GM23338 (cell line): ENCODE data around the gene EIF5A2. TPM values are rescaled to one million over a fixed set of nuclear protein-coding genes. Genes with fewer than 3 reads are reported as not detected.

Experiments used
- ATAC-seq: fragments of 200-7000 bp; cut with Tn5 transposase; 3 replicates; pipeline ENCODE4 v1.9.1; 2020
- DNase-seq: peaks from one replicate; pipeline ENCODE4 v3.0.0-alpha.2; 2015; ENCODE audit warnings: low spot score
- H2AFZ ChIP-seq: fragments of 200-600 bp; sonication (generic); 2 replicates; pipeline ENCODE4 v1.8.0; 2016; ENCODE audit warnings: antibody characterized with exemption, mild to moderate bottlenecking, moderate library complexity
- H3F3A ChIP-seq: fragments of 200-600 bp; sonication (generic); replicated peaks from 2 replicates; pipeline ENCODE4 v1.8.0; 2017; ENCODE audit warnings: antibody characterized with exemption, mixed run types, low read depth
- H3K27ac ChIP-seq: fragments of 200-600 bp; sonication (generic); 2 replicates; pipeline ENCODE4 v1.6.1; 2016; ENCODE audit warnings: low read depth
- H3K27me3 ChIP-seq: fragments of 200-600 bp; sonication (generic); 2 replicates; pipeline ENCODE4 v1.8.0; 2016; ENCODE audit warnings: mild to moderate bottlenecking, mixed run types, moderate library complexity; ENCODE audit not compliant: insufficient read depth
- H3K36me3 ChIP-seq: fragments of 200-600 bp; sonication (generic); 2 replicates; pipeline ENCODE4 v1.8.0; 2016; ENCODE audit warnings: mild to moderate bottlenecking; ENCODE audit not compliant: insufficient read depth
- H3K4me1 ChIP-seq: fragments of 200-600 bp; sonication (generic); 2 replicates; pipeline ENCODE4 v1.8.0; 2016; ENCODE audit warnings: mild to moderate bottlenecking, moderate library complexity; ENCODE audit not compliant: insufficient read depth
- H3K4me2 ChIP-seq: fragments of 200-600 bp; sonication (generic); 2 replicates; pipeline ENCODE4 v1.7.1; 2017; ENCODE audit warnings: mixed run types
- H3K4me3 ChIP-seq: fragments of 200-600 bp; sonication (generic); 2 replicates; pipeline ENCODE4 v1.6.1; 2016; ENCODE audit warnings: mixed run types
- H3K79me2 ChIP-seq: fragments of 200-600 bp; sonication (generic); replicated peaks from 2 replicates; pipeline ENCODE4 v1.8.0; 2017; ENCODE audit warnings: mild to moderate bottlenecking; ENCODE audit not compliant: insufficient read depth
- H3K9me2 ChIP-seq: fragments of 200-600 bp; sonication (generic); 2 replicates; pipeline ENCODE4 v1.8.0; 2017; ENCODE audit not compliant: insufficient read depth
- H4K20me1 ChIP-seq: fragments of 200-600 bp; sonication (generic); replicated peaks from 2 replicates; pipeline ENCODE4 v1.8.0; 2017; ENCODE audit warnings: mild to moderate bottlenecking; ENCODE audit not compliant: insufficient read depth
- H3K27ac Mint-ChIP-seq: 2 replicates; pipeline ENCODE4 v1.8.0; 2020; ENCODE audit warnings: inconsistent platforms, mild to moderate bottlenecking, moderate library complexity, mixed read lengths
- H3K27me3 Mint-ChIP-seq: 3 replicates; pipeline ENCODE4 v1.8.0; 2022; ENCODE audit warnings: low read depth, mild to moderate bottlenecking, moderate library complexity, mixed read lengths, inconsistent platforms; ENCODE audit not compliant: insufficient read depth, poor library complexity
- H3K36me3 Mint-ChIP-seq: 3 replicates; pipeline ENCODE4 v1.8.0; 2021; ENCODE audit warnings: low read depth, mild to moderate bottlenecking, inconsistent platforms, moderate library complexity, mixed read lengths
- H3K4me1 Mint-ChIP-seq: 3 replicates; pipeline ENCODE4 v1.8.0; 2020; ENCODE audit warnings: mild to moderate bottlenecking, inconsistent platforms, mixed read lengths
- H3K4me3 Mint-ChIP-seq: 3 replicates; pipeline ENCODE4 v1.8.0; 2021; ENCODE audit warnings: moderate library complexity, mild to moderate bottlenecking, inconsistent platforms, mixed read lengths
- H3K9me3 Mint-ChIP-seq: 3 replicates; pipeline ENCODE4 v1.8.0; 2020; ENCODE audit warnings: moderate library complexity, mild to moderate bottlenecking, inconsistent platforms, mixed read lengths
- CTCF ChIP-seq, 2 experiments: fragments of 200-600 bp in 1 of 2; sonication (generic) in 1 of 2; conservative IDR thresholded peaks; 2 replicates each; pipeline versions ENCODE4 v1.5.1 to v1.6.1; 2016 to 2017; ENCODE audit warnings: antibody characterized with exemption in 2 of 2, low read depth in 2 of 2, mild to moderate bottlenecking in 2 of 2, moderate library complexity in 1 of 2
- EZH2 ChIP-seq: fragments of 200-600 bp; sonication (generic); IDR thresholded peaks from one replicate; pipeline ENCODE4 v1.8.0; 2017; ENCODE audit warnings: antibody characterized with exemption, mild to moderate bottlenecking, low read depth; ENCODE audit not compliant: unreplicated experiment
- EZH2phosphoT487 ChIP-seq: fragments of 200-600 bp; sonication (generic); IDR thresholded peaks from one replicate; pipeline ENCODE4 v1.8.1; 2018; ENCODE audit warnings: antibody characterized with exemption; ENCODE audit not compliant: unreplicated experiment
- POLR2AphosphoS5 ChIP-seq: IDR thresholded peaks from 2 replicates; pipeline ENCODE4 v1.6.1; 2016; ENCODE audit warnings: antibody characterized with exemption, low read depth
- REST ChIP-seq: IDR thresholded peaks from one replicate; pipeline ENCODE4 v1.6.1; 2018; ENCODE audit warnings: antibody characterized with exemption; ENCODE audit not compliant: unreplicated experiment
- STAT1 ChIP-seq: IDR thresholded peaks from one replicate; pipeline ENCODE4 v1.6.1; 2016; ENCODE audit warnings: antibody characterized with exemption; ENCODE audit not compliant: unreplicated experiment
- ZNF114 ChIP-seq: fragments of 250-450 bp; sonication (Bioruptor Pico); IDR thresholded peaks from 2 replicates; pipeline ENCODE4 v1.5.0; 2020; ENCODE audit warnings: mild to moderate bottlenecking, moderate library complexity
- polyA plus RNA-seq: library from polyadenylated mRNA; unstranded; fragments of >200 nt; fragmentation: Nextera tagmentation; extraction: Ambion mirVana; gene quantifications from 2 replicates; pipeline ENCODE4 v1.2.1, GENCODE V29; 2016
- total RNA-seq: library from RNA; depleted of rRNA; stranded (reverse); fragments of >200 nt; shearing (Covaris generic); gene quantifications from 2 replicates; pipeline ENCODE4 v1.2.3, GENCODE V29; 2014

EIF5A2 gene
- total and polyA plus RNA-seq, 2 experiments from 2014 or later, result 5.9 to 11.7 TPM

DNA sequence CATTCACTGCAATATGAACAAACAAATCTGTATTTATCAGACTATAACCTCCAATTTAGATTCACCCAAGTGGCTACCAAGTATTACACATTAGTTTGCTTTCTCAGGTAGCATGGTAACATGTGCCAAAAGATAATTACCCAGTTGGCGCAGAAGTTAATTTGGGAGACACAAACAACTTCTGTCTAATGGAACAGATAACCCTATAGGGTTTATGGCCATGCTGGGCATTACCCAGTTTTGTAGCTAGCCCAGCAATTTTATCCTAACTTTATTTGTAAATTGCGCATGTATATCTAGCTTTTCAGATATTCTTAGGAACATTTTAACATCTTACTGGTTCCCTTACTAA, 39.2 kb downstream of the EIF5A2 start:
- no peak for TF ChIP-seq EZH2
- TF ChIP-seq POLR2AphosphoS5, result no peak
- no peak for TF ChIP-seq ZNF114 (CRISPR knock-in tag)
- no peak for TF ChIP-seq STAT1
- no peak for TF ChIP-seq CTCF (conservative IDR thresholded peaks at IDR 0.05; ENCODE audit: low read depth in 2 of 2)
- no peak for TF ChIP-seq REST
- TF ChIP-seq EZH2phosphoT487, result no peak
- peaks cover 31% of the 10 kb centered on the region for H3K36me3 ChIP-seq
- H3K4me1 ChIP-seq, result peaks cover 30% of the 10 kb centered on the region
- peak overlapping the region; percentile 100 for H3K27ac Mint-ChIP-seq
- H3K79me2 ChIP-seq, result peaks cover 26% of the 10 kb centered on the region
- peak overlapping the region; percentile 95 for H3K4me3 Mint-ChIP-seq
- H3K27me3 ChIP-seq, result no peaks in the 10 kb centered on the region
- H3K4me1 Mint-ChIP-seq, result peaks cover 25% of the 10 kb centered on the region
- H3F3A ChIP-seq, result peaks cover 49% of the 10 kb centered on the region
- H3K4me2 ChIP-seq, result peak overlapping the region; percentile 95
- peak overlapping the region; percentile 95 for H3K27ac ChIP-seq
- DNase-seq, result no peak
- H3K36me3 Mint-ChIP-seq, result peaks cover 56% of the 10 kb centered on the region
- no peak for ATAC-seq
- peaks cover 18% of the 10 kb centered on the region for H4K20me1 ChIP-seq
- peaks cover 15% of the 10 kb centered on the region for H3K27me3 Mint-ChIP-seq
- no peak overlapping the region for H2AFZ ChIP-seq
- H3K9me3 Mint-ChIP-seq, result peaks cover 2% of the 10 kb centered on the region; the same call in 1 of the 3 replicates
- peak overlapping the region; percentile 78 for H3K4me3 ChIP-seq
- no peaks in the 10 kb centered on the region for H3K9me2 ChIP-seq

- ATAC-seq (no peak), DNase-seq (no peak)
- Histone ChIP-seq H3K9me2 (no peaks in the 10 kb centered on the region), H3K79me2 (peaks cover 26% of the 10 kb centered on the region), H3K4me1 (peaks cover 30% of the 10 kb centered on the region), H3K4me2 (peak overlapping the region; percentile 95), H3K4me3 (peak overlapping the region; percentile 78), H3K27ac (peak overlapping the region; percentile 95), H3F3A (peaks cover 53% of the 10 kb centered on the region), H3K36me3 (peaks cover 31% of the 10 kb centered on the region), H4K20me1 (peaks cover 18% of the 10 kb centered on the region), H2AFZ (no peak overlapping the region), H3K27me3 (no peaks in the 10 kb centered on the region)
- Mint-ChIP-seq H3K27me3 (peaks cover 19% of the 10 kb centered on the region), H3K36me3 (peaks cover 60% of the 10 kb centered on the region), H3K9me3 (peaks cover 2% of the 10 kb centered on the region; the same call in 1 of the 3 replicates), H3K4me1 (peaks cover 25% of the 10 kb centered on the region), H3K27ac (peak overlapping the region; percentile 85), H3K4me3 (peak overlapping the region; percentile 95)
- TF ChIP-seq POLR2AphosphoS5 (0 out of 2 replicates have a peak, but pooled peaks have one; percentile 15), STAT1 (no peak), EZH2 (no peak)
Observed at GRCh38 chr3:170868577-170869238, 39.7 kb downstream of the EIF5A2 start.
